Measurements from ENCODE around the gene APOD.
"Not testable (repeated sequence)": the region's sequence is repeated elsewhere in the genome, so short reads cannot be mapped to it uniquely, and the experiment has no call there.

DNA sequence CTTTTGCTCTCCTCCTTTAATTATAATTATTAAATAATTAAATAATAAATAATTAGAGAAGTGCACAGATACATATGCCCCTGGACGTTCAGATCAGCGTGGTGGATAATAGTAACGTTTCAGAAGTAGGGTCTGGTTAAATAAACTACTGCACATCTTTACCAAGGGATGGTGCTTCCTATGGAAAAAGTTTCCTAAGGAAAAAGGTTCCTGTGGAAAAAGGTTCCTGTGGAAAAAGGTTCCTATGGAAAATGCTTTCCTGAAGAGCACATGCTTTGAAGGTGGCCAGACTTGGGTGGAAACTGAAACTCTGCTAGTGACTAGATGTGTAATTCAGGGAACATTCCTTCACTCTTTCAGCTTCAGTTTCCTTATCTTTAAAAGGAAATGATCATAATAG is 37.4 kb upstream of the APOD start:
- TF ChIP-seq POLR2A (IDR thresholded peaks at IDR 0.05) = not testable (repeated sequence)
- TF ChIP-seq, protein P1, sequence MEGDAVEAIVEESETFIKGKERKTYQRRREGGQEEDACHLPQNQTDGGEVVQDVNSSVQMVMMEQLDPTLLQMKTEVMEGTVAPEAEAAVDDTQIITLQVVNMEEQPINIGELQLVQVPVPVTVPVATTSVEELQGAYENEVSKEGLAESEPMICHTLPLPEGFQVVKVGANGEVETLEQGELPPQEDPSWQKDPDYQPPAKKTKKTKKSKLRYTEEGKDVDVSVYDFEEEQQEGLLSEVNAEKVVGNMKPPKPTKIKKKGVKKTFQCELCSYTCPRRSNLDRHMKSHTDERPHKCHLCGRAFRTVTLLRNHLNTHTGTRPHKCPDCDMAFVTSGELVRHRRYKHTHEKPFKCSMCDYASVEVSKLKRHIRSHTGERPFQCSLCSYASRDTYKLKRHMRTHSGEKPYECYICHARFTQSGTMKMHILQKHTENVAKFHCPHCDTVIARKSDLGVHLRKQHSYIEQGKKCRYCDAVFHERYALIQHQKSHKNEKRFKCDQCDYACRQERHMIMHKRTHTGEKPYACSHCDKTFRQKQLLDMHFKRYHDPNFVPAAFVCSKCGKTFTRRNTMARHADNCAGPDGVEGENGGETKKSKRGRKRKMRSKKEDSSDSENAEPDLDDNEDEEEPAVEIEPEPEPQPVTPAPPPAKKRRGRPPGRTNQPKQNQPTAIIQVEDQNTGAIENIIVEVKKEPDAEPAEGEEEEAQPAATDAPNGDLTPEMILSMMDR (IDR thresholded peaks at IDR 0.05) = not testable (repeated sequence)
